GM19025 (cell line): ENCODE data around the gene PUS1.

Experiments
- ATAC-seq: cut with Tn5 transposase; IDR thresholded peaks from one replicate; pipeline ENCODE4 v1.9.1; 2021; ENCODE audit warnings: mild to moderate bottlenecking, low read depth, moderate library complexity; ENCODE audit not compliant: unreplicated experiment

PUS1 gene

GRCh38 chr12:131902332-131903241 lies 26.5 kb upstream of the PUS1 start:
- ATAC-seq: no peak

DNA sequence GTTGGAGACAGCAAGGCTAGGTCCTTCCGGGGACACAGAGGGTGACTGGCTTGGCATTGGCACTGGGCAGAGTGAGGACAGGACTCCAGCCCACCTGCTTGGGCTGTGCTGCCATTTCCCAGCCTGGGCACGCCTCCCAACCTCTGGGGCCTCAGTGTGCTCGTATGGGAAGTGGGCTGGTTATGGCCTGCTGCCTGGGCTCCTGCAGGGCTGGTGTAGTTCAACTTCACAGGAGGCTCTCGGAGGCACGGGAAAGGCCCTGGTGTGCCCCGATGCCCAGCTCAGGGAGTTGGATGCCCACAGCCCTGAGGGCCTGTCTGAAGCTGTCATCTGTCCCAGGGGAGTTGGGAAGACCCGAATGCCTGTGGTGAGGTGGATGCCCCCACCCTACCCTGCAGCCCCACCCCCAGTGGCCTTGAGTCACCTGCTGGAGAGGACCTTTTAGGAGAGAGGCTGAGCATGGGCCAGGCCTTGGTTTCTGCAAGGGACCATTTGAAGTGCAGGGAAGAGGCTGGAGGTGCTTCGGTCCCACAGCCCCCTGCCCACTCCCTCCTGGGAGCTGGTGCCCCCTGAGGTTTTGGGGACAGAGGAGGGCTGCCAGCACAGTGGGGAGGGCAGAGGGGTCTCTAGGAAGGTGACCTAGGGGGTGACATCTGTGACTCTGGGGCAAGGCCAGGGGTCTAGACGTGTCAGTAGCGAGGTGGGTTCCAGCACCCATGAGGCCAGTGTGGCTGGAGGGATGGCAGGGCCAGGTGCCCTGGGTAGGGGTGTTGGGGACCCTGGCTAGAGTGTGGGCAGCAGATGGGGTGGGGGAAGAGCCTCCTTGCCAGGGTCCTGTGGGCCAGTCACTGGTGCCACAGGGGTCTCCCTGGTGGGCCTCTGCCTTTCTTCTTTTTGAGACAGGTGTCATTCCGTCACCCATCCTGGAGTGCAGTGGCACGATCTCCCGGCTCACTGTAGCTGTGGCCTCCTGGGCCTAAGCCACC lies 25.5 kb upstream of the PUS1 start:
- no peak for ATAC-seq

- ATAC-seq: no peak
These were observed 24.7 kb upstream of the PUS1 start for GRCh38 chr12:131904346-131904745.

- no peak for ATAC-seq
These were observed 23.9 kb upstream of the PUS1 start for GRCh38 chr12:131905081-131905629.

- no peak for ATAC-seq
These were observed 23.4 kb upstream of the PUS1 start for GRCh38 chr12:131905630-131906091.

DNA sequence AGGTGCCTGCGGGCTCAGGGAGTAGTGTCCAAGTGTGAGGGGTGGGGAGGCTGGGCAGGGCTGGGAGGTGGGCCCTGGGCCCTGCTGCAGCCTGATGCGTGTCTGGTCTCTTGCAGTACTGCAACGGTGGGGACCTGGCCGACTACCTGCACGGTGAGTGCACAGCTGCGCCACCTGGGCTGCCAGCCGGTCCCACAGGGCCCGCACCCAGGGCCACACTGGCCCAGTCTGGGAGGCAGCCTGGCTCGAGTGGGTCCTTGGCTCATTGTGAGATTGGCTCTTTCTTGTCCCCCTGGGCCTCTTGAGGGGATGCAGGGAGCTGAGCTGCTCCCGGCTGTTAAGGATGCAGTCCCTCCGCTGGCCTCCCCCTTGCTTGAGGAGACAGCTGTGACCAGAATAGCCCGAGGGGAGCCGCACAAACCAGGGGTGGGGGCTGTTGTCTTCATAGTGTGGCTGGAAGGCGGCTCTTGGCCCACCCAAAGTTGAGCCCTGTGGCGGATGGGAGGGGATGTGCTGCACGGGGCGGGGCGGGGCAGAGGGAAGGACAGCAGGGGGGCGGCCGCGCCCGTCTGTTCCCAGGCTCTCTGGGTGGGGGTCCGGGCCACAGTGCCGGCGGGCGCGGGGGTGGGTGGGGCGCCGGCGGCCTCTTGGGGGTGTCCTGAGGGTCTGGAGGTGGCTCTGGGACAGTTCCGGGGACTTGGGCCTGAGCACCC lies 21.5 kb upstream of the PUS1 start:
- no peak for ATAC-seq

DNA sequence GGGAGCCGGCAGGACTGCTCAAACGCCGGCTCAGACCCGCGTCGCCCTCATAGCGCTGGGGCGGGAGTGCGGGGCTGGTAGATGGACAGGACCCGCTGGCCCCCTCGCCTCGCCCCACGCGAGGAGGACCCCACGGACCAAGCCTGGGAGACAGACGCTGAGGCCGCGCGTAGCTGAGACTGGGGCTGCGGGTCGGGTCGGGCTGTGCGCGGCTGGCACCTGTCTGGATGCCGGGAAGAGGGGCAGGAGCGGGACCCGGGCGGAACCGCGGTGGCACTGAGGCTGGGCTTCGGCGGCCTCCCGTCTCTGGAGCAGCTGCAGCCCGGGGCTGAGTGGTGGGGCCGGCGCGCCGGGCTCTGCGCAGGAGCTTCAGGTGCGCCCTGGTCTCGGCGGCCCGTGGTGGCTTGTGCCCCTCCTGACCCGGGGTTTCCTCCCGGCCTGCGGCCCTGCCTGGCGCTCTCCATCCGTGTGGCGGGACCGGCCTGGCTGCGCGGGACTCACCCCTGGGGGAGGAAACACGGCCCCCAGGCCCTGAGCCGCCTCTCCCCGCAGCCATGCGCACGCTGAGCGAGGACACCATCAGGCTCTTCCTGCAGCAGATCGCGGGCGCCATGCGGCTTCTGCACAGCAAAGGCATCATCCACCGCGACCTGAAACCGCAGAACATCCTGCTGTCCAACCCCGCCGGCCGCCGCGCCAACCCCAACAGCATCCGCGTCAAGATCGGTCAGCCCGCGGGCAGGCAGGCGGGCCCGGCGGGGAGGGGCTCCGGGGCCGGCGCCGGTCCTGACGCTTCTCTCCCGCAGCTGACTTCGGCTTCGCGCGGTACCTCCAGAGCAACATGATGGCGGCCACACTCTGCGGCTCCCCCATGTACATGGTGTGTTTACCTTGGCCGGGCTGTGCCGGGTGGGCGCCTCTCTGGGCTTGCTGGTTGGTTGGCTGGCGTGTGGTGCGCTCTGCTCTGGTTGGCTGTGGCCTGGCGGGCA lies 20.7 kb upstream of the PUS1 start:
- no peak for ATAC-seq

DNA sequence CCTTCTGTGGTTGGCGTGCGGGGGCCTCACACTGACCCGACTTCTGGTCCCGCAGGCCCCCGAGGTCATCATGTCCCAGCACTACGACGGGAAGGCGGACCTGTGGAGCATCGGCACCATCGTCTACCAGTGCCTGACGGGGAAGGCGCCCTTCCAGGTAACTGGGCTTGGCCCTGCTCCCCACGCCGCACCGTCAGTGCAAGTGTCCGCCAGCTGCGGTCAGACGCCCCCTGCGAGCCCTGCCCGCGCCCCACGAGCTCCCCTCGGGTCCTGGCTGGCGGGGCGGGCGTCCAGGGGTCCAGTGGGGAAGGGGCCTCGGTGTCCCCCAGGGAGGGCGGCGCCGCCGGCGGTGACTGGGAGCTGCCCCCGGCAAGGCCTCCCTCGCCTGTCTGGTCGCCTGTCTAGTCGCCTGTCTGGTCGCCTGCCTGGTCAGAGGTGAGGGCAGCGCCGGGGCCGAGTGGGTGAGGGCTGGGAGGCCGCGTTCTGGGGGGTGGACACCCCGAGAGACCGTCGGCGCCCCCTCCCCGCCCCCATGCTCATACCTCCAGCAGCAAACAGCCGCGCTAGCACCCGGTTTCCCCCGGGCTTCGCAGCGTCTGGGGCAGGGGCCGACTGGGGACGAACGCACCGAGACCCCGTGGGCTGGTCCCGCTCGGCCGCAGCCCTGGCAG lies 19.9 kb upstream of the PUS1 start:
- no peak for ATAC-seq

DNA sequence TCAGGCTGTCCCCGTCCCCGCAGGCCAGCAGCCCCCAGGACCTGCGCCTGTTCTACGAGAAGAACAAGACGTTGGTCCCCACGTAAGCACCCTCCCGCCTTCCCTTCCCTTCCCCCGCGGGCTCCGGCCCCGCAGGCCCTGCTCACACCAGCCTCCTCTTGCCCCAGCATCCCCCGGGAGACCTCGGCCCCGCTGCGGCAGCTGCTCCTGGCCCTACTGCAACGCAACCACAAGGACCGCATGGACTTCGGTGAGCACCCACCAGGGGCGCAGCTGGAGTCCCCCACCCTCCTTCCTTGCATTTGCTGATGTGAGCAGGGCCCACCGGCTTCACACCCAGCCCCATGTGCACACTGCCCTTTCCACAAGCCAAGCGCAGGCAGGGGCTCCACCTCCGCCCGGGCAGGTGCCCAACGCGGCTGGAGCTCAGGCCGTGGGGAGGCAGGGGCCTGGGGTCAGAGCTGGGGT lies 19.3 kb upstream of the PUS1 start:
- ATAC-seq: no peak

- ATAC-seq: no peak
These were observed 18.6 kb upstream of the PUS1 start for GRCh38 chr12:131910302-131911027.

GRCh38 chr12:131911028-131911650 lies 17.9 kb upstream of the PUS1 start:
- no peak for ATAC-seq

DNA sequence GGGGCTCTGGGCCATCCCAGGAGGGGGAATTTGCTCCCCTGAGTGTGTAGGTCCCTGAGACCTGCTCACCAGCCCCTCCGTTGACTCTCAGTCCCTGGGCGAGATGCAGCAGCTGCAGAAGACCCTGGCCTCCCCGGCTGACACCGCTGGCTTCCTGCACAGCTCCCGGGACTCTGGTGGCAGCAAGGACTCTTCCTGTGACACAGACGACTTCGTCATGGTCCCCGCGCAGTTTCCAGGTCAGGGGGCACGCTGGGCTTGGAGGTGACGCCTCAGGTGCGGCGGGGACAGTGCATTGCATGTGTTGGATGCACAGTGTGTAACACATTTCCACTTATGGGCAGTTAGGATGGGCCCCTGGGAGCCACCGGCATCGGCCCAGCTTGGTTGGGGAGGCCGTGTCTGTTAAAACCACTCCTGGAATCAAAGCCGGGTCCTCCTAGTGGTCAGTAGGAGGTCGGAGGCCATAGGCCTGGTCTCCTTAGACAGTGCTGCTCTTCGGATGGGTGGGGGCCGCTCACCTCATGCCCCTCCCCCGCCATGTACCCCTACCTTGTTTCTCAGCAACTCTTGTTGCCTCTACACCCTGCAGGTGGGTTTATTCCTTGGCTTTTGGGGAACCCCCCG lies 17.1 kb upstream of the PUS1 start:
- no peak for ATAC-seq

DNA sequence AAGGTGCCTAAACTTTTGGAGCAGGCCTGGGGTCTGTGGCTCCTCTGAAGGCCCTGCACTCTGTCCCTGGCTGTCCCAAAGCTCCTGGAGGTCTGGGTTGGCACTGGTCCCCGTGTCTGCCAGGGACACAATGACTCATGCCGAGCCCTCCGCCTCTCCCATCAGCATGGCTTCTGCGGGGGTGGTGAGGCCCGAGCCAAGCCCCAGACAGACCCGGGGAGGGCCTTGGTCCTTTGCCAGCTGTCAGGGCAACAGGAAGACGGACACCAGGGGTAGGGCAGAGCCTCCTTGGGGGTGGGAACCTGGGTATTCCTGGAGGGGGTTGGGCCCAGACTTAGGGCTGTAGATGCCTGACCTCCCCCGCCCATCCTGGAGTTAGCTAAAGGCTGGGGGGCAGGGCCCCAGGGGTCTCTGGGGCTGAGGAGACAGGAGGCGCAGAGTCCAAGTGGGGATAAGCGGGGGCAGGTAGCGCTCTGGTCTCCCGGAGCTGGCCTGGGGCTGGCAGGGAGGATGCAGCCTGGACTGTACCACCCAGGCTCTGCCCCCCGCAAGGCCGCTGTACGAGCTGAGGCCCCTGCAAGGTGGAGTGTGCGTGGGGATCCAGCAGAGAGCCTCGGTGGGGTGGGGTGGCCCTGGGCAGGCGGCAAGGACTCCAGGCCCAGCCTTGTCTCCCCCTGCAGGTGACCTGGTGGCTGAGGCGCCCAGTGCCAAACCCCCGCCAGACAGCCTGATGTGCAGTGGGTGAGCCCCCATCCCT lies 16.4 kb upstream of the PUS1 start:
- ATAC-seq: no peak

DNA sequence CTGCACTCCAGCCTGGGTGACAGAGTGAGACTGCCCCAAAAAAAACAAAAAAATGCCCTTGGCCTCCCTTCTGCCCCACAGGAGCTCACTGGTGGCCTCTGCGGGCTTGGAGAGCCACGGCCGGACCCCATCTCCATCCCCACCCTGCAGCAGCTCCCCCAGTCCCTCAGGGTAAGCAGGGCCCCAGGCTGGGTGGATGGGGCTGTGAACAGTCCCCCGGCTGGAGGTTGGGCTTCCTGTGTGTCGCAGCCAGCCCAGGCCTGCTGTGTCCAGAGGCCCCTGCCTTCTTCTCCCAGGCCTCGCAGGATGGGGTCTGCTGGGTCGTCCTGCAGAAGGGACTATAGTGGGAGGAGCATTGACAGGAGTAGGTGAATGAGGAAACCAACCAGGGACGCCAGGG lies 15.4 kb upstream of the PUS1 start:
- ATAC-seq: no peak

- no peak for ATAC-seq
These were observed 14.8 kb upstream of the PUS1 start for GRCh38 chr12:131914179-131914702.
